ENCODE data around the gene SLC6A18. TPM values are rescaled to one million over a fixed set of nuclear protein-coding genes. Genes with fewer than 3 reads are reported as not detected.

The SLC6A18 gene
- total RNA-seq, 1 donor from 2014 or later: not detected

- Mint-ChIP-seq H3K27ac (no peak overlapping the region), H3K4me1 (ENCODE audit: low read depth) (peaks cover 2% of the 10 kb centered on the region), H3K36me3 (ENCODE audit: insufficient read depth) (no peaks in the 10 kb centered on the region), H3K4me3 (ENCODE audit: low read depth) (no peak overlapping the region), H3K9me3 (ENCODE audit: low read depth) (no peaks in the 10 kb centered on the region), H3K27me3 (peaks cover 16% of the 10 kb centered on the region)
- TF ChIP-seq, protein P1, sequence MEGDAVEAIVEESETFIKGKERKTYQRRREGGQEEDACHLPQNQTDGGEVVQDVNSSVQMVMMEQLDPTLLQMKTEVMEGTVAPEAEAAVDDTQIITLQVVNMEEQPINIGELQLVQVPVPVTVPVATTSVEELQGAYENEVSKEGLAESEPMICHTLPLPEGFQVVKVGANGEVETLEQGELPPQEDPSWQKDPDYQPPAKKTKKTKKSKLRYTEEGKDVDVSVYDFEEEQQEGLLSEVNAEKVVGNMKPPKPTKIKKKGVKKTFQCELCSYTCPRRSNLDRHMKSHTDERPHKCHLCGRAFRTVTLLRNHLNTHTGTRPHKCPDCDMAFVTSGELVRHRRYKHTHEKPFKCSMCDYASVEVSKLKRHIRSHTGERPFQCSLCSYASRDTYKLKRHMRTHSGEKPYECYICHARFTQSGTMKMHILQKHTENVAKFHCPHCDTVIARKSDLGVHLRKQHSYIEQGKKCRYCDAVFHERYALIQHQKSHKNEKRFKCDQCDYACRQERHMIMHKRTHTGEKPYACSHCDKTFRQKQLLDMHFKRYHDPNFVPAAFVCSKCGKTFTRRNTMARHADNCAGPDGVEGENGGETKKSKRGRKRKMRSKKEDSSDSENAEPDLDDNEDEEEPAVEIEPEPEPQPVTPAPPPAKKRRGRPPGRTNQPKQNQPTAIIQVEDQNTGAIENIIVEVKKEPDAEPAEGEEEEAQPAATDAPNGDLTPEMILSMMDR (IDR thresholded peaks at IDR 0.05; ENCODE audit: unreplicated experiment): no peak
- no peak for DNase-seq (ENCODE audit: low spot score, unreplicated experiment)
Measured at GRCh38 chr5:1247811-1248210, 22.6 kb downstream of the SLC6A18 start.

GRCh38 chr5:1249366-1250280, 24.4 kb downstream of the SLC6A18 start:
- TF ChIP-seq, protein P1 (IDR thresholded peaks at IDR 0.05; ENCODE audit: unreplicated experiment): no peak
- Mint-ChIP-seq H3K27me3 (peaks cover 16% of the 10 kb centered on the region), H3K36me3 (ENCODE audit: insufficient read depth) (no peaks in the 10 kb centered on the region), H3K27ac (no peak overlapping the region), H3K4me3 (ENCODE audit: low read depth) (no peak overlapping the region), H3K9me3 (ENCODE audit: low read depth) (no peaks in the 10 kb centered on the region), H3K4me1 (ENCODE audit: low read depth) (peaks cover 1% of the 10 kb centered on the region)
- no peak for DNase-seq (ENCODE audit: low spot score, unreplicated experiment)

DNA sequence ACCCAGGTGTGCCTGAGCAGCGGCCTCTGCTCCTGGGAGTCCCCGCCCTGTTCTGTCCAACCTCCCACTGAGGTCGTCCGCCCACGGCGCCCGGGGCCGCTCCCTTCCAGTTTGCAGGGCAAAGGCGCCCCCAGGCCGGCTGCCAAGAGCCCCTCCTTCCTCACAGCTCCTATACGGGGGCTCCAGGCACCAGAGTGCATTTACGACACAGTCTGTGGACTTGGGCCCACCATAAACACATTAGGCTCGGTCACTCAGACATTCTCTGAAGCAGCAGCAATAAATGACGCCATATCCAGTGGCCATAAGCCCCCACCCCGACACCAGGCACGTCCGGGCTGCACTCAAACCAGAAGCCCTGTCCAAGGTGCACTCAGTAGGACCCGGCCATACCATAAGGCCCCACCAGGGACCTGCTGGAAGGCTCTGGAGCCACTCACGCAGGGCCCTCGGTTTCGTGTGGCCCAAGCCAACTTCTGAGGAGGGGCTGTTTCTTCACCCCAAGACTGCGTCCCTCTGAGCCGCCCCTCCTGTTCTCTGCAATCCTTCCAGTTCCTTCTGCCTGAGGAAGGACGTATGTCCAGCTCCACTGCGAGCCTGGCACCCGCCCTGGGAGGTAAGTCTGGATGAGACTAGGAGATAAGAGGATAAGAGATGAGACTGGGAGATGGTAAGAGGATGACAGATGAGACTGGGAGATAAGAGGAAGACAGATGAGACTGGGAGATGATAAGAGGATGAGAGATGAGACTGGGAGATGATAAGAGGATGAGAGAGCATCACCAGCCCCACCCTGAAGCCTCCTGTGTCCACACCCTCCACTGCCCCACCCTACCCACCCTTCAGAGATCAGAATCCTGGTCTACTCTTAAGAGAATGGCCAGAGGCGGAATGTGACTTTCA, 26.7 kb downstream of the SLC6A18 start:
- no peak for DNase-seq (ENCODE audit: low spot score, unreplicated experiment)
- TF ChIP-seq, protein P1 (IDR thresholded peaks at IDR 0.05; ENCODE audit: unreplicated experiment): no peak
- Mint-ChIP-seq H3K9me3 (ENCODE audit: low read depth) (no peaks in the 10 kb centered on the region), H3K36me3 (ENCODE audit: insufficient read depth) (no peaks in the 10 kb centered on the region), H3K4me3 (ENCODE audit: low read depth) (no peak overlapping the region), H3K27ac (no peak overlapping the region), H3K27me3 (peaks cover 16% of the 10 kb centered on the region), H3K4me1 (ENCODE audit: low read depth) (peaks cover 1% of the 10 kb centered on the region)

- TF ChIP-seq, protein P1 (IDR thresholded peaks at IDR 0.05; ENCODE audit: unreplicated experiment): no peak
- H3K4me3 Mint-ChIP-seq (ENCODE audit: low read depth): no peak overlapping the region
- no peaks in the 10 kb centered on the region for H3K9me3 Mint-ChIP-seq (ENCODE audit: low read depth)
- H3K36me3 Mint-ChIP-seq (ENCODE audit: insufficient read depth): no peaks in the 10 kb centered on the region
- no peak overlapping the region for H3K27ac Mint-ChIP-seq
- peaks cover 1% of the 10 kb centered on the region for H3K4me1 Mint-ChIP-seq (ENCODE audit: low read depth)
- no peak for DNase-seq (ENCODE audit: low spot score, unreplicated experiment)
- H3K27me3 Mint-ChIP-seq: peaks cover 16% of the 10 kb centered on the region
Measured at GRCh38 chr5:1252681-1253080, 27.5 kb downstream of the SLC6A18 start.

DNA sequence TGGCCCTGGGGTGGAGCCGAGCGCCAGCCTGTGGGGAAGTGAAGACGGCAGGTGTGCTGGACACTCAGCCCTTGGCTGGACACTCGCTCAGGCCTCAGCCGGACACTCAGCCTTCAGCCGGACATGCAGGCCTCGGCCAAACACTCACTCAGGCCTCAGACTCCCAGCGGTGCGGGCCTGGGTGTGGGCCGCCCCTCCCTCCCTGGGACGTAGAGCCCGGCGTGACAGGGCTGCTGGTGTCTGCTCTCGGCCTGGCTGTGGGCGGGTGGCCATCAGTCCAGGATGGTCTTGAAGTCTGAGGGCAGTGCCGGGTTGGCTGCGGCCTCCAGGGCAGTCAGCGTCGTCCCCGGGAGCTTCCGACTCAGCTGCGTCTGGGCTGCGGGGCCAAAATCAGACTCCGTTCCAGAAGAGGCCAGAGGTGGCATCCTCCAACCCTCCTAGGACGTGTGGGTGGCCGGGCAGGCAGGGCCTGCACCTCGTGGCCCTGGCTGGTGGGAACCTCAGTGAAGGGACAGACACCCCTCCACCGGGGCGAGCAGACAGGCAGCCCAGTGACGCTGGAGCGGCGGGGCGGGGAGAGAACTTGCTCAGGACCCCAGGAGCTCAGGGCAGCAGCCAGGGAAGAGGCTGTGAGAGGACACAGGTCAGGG, 28.4 kb downstream of the SLC6A18 start:
- no peak overlapping the region for H3K4me3 Mint-ChIP-seq (ENCODE audit: low read depth)
- TF ChIP-seq, protein P1 (IDR thresholded peaks at IDR 0.05; ENCODE audit: unreplicated experiment): no peak
- no peaks in the 10 kb centered on the region for H3K36me3 Mint-ChIP-seq (ENCODE audit: insufficient read depth)
- H3K27ac Mint-ChIP-seq: no peak overlapping the region
- peaks cover 12% of the 10 kb centered on the region for H3K27me3 Mint-ChIP-seq
- H3K4me1 Mint-ChIP-seq (ENCODE audit: low read depth): peaks cover 1% of the 10 kb centered on the region
- no peak for DNase-seq (ENCODE audit: low spot score, unreplicated experiment)
- no peaks in the 10 kb centered on the region for H3K9me3 Mint-ChIP-seq (ENCODE audit: low read depth)
